Omental fat pad (tissue), 4 donors: ENCODE data around the gene NMUR1. TPM values are rescaled to one million over a fixed set of nuclear protein-coding genes. Genes with fewer than 3 reads are reported as not detected.

Source experiments
- ATAC-seq: fragments of 150-250 bp; one replicate; pipeline ENCODE4 v1.9.1; 2016; ENCODE audit warnings: mild to moderate bottlenecking, moderate library complexity; ENCODE audit not compliant: low FRiP score
- DNase-seq: peaks from one replicate; pipeline ENCODE4 v3.0.0-alpha.2; 2019; ENCODE audit warnings: low spot score
- CTCF ChIP-seq, 3 donors: fragments of 450-650 bp; IDR thresholded peaks; one replicate each; pipeline ENCODE4 v1.5.1; 2016 to 2017; ENCODE audit warnings: antibody characterized with exemption in 3 of 3, mild to moderate bottlenecking in 3 of 3, moderate library complexity in 2 of 3
- total RNA-seq, 4 donors: library from RNA; depleted of rRNA; stranded (reverse); fragments of >200 nt; gene quantifications; one replicate each; pipeline ENCODE4 v1.1.0, GENCODE V29; 2016

The NMUR1 gene
- total RNA-seq, 4 donors from 2014 or later = 0.65 to 2.5 (median 1.4) TPM

GRCh38 chr2:231514951-231515297, 15.3 kb downstream of the NMUR1 start:
- ATAC-seq (no peak), DNase-seq (no peak)
- no peak for TF ChIP-seq CTCF (IDR thresholded peaks at IDR 0.05)

GRCh38 chr2:231514225-231514950, 15.9 kb downstream of the NMUR1 start:
- DNase-seq (peak; percentile 88), ATAC-seq (peak; percentile 100)
- TF ChIP-seq CTCF (IDR thresholded peaks at IDR 0.05) = no peak

- TF ChIP-seq CTCF (IDR thresholded peaks at IDR 0.05) = no peak
- ATAC-seq (no peak), DNase-seq (no peak)
These were observed 16.5 kb downstream of the NMUR1 start for GRCh38 chr2:231513746-231514224.

- no peak for TF ChIP-seq CTCF (IDR thresholded peaks at IDR 0.05)
- DNase-seq = no peak
- ATAC-seq = no peak
These were observed 18.0 kb downstream of the NMUR1 start for GRCh38 chr2:231512222-231512621.

GRCh38 chr2:231503766-231504165, 26.5 kb downstream of the NMUR1 start:
- DNase-seq (no peak), ATAC-seq (no peak)
- no peak for TF ChIP-seq CTCF (IDR thresholded peaks at IDR 0.05)

- TF ChIP-seq CTCF (IDR thresholded peaks at IDR 0.05) = no peak
- no peak for ATAC-seq
These were observed 27.6 kb downstream of the NMUR1 start for GRCh38 chr2:231502596-231502995.

GRCh38 chr2:231497651-231498050, 32.6 kb downstream of the NMUR1 start:
- DNase-seq (no peak), ATAC-seq (no peak)
- TF ChIP-seq CTCF (IDR thresholded peaks at IDR 0.05) = no peak

More at GRCh38 chr2:231502596-231502995, 27.6 kb downstream of the NMUR1 start:
- DNase-seq = no peak
